Stimulated activated CD8-positive, alpha-beta memory T cell treated with anti-CD3 and anti-CD28 coated beads, Interleukin-12 subunit alpha, Interleukin-12 subunit beta, amount 100 ng/mL, for 24 hours (primary cell): ENCODE measurements around the gene COL16A1.
A peak's percentile ranks its signal among the peaks of the same experiment; 100 is the strongest.

Experiments
- DNase-seq: peaks from one replicate; pipeline ENCODE4 v3.0.0-alpha.2; 2020; ENCODE audit errors: extremely low read depth

COL16A1 gene

GRCh38 chr1:31706384-31707058 is 2.7 kb upstream of the COL16A1 start:
- DNase-seq, result no peak

- DNase-seq, result peak; percentile 40
Measured at GRCh38 chr1:31705080-31705866, 1.5 kb upstream of the COL16A1 start.

- DNase-seq, result no peak
Measured at GRCh38 chr1:31704271-31705079, 658 bp upstream of the COL16A1 start.

- no peak for DNase-seq
Measured at GRCh38 chr1:31702836-31703404, 897 bp downstream of the COL16A1 start.

GRCh38 chr1:31701091-31701736 is 2.6 kb downstream of the COL16A1 start:
- no peak for DNase-seq

GRCh38 chr1:31700468-31701090 is 3.2 kb downstream of the COL16A1 start:
- no peak for DNase-seq

- DNase-seq, result no peak
Measured at GRCh38 chr1:31699341-31699891, 4.4 kb downstream of the COL16A1 start.

GRCh38 chr1:31697369-31697984 is 6.3 kb downstream of the COL16A1 start:
- DNase-seq, result no peak

GRCh38 chr1:31696242-31696641 is 7.6 kb downstream of the COL16A1 start:
- no peak for DNase-seq

GRCh38 chr1:31695327-31695726 is 8.5 kb downstream of the COL16A1 start:
- DNase-seq, result no peak

GRCh38 chr1:31694964-31695313 is 8.9 kb downstream of the COL16A1 start:
- DNase-seq, result no peak

- no peak for DNase-seq
Measured at GRCh38 chr1:31694069-31694963, 9.5 kb downstream of the COL16A1 start.

GRCh38 chr1:31693231-31693630 is 10.6 kb downstream of the COL16A1 start:
- DNase-seq, result no peak

- DNase-seq, result no peak
Measured at GRCh38 chr1:31691951-31692350, 11.9 kb downstream of the COL16A1 start.

GRCh38 chr1:31691446-31691845 is 12.4 kb downstream of the COL16A1 start:
- no peak for DNase-seq

- no peak for DNase-seq
Measured at GRCh38 chr1:31690921-31691320, 12.9 kb downstream of the COL16A1 start.

- DNase-seq, result no peak
Measured at GRCh38 chr1:31689854-31690253, 14.0 kb downstream of the COL16A1 start.

- no peak for DNase-seq
Measured at GRCh38 chr1:31689379-31689778, 14.4 kb downstream of the COL16A1 start.

GRCh38 chr1:31688233-31688918 is 15.4 kb downstream of the COL16A1 start:
- no peak for DNase-seq
